ENCODE results near the gene FHIT.

FHIT gene

GRCh38 chr3:59795756-59796155, 1455.5 kb downstream of the FHIT start:
- no peak for DNase-seq (ENCODE audit: low read depth)

GRCh38 chr3:59793976-59794375, 1457.3 kb downstream of the FHIT start:
- DNase-seq (ENCODE audit: low read depth): no peak

DNA sequence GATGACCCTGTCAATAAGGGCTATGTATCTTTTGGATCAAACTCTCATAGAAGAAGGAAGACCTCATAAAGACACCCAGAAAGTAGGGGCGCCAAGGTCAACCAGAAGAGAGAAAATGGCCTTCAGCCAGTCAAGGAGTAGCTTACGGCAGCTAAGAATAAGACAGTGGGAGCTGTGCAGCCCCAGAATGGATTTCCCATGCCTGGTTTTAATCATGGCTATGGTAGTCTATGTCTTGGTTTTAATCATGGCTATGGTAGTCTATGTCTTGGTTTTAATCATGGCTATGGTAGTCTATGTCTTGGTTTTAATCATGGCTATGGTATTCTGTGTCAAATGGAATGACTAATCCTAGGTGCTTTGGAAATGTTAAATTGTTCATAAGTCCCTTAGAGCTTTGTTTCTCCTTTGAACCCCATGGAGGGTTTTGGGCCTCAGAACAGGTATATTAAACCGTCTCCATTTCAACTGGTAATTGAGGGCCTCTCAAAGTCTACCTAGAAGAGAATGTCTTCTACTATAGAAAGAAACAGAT, 1459.4 kb downstream of the FHIT start:
- DNase-seq (ENCODE audit: low read depth): no peak

DNA sequence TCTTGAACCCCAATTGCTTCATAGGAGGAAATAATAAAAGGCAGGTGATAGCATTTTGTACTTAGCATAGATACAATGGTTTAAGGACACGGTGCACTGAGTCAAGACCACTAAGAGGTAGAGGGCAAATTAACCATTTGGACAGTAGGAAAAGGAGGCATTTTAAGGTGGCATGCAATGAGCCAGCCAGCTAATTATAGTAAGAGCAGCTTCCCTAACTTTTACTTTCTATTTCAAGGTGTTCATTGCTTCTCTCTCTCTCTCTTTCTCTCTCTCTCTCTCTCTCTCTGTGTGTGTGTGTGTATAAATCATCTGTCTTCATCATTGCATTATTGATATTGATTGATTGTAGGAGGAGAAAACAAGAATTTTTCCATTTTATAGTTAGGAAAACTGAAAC, 1461.0 kb downstream of the FHIT start:
- DNase-seq (ENCODE audit: low read depth): no peak

DNA sequence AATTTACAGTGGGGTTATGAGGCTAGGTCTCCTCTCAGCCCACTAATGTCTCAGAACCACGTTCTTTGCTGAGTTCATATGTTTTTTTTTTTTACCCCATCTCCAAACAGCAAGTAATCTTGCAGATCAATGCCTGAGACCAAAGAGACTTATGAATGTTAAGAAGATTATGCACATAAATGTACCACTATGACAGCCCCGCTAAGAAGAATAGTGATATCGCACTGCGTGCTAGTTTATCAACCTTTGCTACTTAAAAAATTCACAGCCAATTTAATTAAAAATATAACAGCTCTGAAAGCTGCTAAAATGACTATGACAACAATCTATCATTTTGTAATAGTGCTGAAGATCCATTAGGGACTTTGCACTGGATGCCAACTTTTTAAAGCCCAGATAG, 1462.5 kb downstream of the FHIT start:
- no peak for DNase-seq (ENCODE audit: low read depth)

- no peak for DNase-seq (ENCODE audit: low read depth)
Observed at GRCh38 chr3:59788133-59788532, 1463.1 kb downstream of the FHIT start.

- DNase-seq (ENCODE audit: low read depth): no peak
Observed at GRCh38 chr3:59786374-59786773, 1464.9 kb downstream of the FHIT start.

- DNase-seq (ENCODE audit: low read depth): no peak
Observed at GRCh38 chr3:59784164-59784563, 1467.1 kb downstream of the FHIT start.

DNA sequence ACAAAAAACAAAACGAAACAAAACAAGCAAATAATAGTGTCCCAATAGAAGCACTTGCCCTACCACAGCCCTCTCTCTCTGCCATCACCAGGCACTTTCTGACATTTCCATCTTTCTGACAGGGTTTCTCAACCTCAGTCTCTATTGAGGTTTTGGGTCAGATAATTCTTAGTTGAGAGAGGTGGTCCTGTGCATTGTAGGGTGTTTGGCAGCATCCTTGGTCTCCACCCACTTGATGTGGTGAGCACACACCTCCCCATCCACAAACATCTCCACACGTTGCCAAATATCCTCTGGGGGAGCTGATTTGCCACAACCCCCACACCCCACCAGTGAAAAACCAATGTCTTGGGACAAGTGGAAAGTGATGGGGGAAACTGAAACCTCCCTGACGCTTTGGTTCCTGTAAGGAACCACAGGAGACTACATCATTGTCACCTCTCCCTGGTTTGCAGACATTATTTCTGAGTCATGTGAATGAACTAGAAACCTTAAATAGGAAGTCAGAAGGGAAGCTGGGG, 1467.7 kb downstream of the FHIT start:
- DNase-seq (ENCODE audit: low read depth): no peak

DNA sequence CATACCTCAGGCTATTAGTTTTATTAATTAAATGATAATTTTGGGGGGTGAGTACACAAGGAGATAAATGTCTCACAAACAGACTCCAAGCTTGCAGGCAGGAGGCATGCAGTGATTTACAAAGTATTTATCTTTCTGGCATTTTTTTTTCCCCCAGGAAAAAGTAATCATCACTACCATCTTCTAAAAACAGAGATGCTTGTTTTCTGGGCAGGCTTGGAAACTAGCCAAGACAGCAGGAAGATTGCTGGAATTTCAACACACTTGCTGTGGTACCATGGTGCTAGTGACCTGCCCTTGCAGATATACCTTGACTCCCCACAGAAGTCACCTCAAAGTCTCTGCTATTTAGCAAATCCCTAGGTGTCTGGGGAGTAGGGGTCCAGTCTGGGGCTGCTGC, 1468.6 kb downstream of the FHIT start:
- no peak for DNase-seq (ENCODE audit: low read depth)

- no peak for DNase-seq (ENCODE audit: low read depth)
Observed at GRCh38 chr3:59780209-59780608, 1471.0 kb downstream of the FHIT start.

DNA sequence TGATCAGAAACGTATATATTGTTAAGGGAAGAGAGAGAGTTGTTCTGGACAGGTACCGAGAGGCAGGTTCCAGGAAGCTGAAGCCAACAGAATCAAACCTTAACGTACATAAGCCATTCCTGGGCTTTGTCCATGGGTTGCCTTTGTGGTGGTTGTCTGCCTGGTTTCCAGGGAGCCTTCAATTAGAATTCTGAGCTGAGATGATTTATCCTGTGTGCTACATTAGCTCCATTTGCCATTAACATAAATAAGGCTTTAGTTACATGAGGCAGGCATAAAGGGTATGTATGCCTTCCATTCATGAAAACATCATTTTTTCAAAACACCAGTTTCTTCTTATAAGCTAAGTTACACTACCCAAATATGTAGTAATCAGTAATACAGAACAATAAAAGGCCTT, 1472.0 kb downstream of the FHIT start:
- no peak for DNase-seq (ENCODE audit: low read depth)

DNA sequence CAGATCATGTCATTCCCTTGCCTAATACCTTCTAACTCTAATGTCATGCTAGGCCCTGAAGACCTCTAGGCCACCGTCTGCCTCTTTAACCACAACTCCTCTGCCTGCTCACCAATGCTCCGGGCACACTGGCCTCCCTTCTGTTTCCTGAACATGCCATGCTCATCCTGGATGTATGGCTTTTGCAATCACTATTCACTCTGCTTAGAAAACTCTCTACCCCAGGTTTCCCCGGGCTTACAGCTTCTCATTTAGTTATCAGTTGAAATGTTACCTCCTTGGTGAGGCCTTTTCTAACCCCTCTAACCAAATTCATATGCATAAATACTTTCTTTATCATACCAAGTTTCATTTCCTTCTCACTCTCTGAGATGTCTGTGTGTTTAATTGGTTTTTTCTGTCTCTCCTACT, 1473.6 kb downstream of the FHIT start:
- DNase-seq (ENCODE audit: low read depth): no peak

DNA sequence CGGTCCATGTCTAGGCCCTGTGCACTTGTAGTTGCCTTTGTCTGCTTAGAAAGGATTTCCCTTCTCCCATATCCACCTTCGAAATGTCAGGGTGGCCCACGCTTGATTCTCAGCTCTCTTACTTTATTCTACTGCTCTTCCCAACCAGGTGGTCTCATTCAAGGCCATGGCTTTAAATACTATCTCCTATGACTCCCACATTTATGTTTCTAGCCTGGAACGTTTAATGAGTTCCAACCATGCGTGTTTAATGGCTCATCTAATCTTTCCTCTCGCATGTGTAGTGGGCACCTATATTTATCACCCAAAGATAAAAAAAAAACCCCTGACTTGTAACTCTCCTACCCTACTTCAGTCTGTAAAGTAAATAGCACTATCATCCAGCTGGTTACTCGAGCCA, 1474.2 kb downstream of the FHIT start:
- no peak for DNase-seq (ENCODE audit: low read depth)

DNA sequence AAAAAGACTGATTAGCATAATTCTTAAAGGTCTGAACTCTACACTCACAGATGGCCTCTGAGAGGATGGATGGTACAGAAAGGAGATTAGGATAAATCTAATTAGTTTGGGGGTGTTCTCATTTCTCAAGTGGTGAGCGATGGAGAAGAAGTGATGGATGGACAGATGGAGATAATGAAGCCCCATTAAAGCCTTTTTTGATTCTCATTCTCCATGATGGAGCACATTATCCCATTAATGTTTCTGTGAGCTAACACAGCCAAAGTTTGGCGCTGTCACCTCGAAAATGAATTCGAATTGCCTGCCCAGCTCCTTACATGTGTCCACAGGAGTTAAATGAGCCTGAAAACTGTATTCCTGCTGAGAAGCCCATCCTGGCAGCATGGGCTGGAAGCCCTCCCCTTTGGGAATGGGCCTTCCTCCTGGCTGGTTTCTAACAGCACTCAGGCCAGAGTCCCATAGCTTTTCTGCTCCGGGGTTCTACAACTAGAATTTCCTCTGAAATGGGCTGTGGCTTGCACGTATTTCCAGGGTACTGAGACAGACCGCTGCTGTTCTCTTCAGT, 1475.4 kb downstream of the FHIT start:
- DNase-seq (ENCODE audit: low read depth): no peak

DNA sequence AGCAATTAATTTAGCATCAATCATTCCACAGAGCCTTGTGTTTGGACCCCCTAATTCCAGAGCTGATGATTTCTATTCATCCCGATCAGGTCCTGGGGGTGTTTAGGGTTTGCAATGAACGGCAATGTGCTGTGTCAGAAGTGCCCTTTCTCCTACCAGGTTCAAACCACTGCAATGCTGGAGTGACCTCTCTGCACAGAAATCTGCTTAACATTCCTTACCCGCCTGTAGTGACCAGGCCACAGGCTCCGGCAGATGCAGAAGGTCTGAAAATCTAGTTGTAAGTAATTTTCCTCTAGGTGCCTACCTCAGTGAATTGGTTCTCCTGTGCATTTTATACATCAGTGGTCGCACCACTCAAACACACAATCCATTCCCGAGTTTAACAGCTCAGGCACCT, 1476.1 kb downstream of the FHIT start:
- DNase-seq (ENCODE audit: low read depth): no peak

- DNase-seq (ENCODE audit: low read depth): peak; percentile 70
Observed at GRCh38 chr3:59774634-59775033, 1476.6 kb downstream of the FHIT start.

GRCh38 chr3:59774000-59774399, 1477.3 kb downstream of the FHIT start:
- no peak for DNase-seq (ENCODE audit: low read depth)

GRCh38 chr3:59772416-59773408, 1478.5 kb downstream of the FHIT start:
- no peak for DNase-seq (ENCODE audit: low read depth)

DNA sequence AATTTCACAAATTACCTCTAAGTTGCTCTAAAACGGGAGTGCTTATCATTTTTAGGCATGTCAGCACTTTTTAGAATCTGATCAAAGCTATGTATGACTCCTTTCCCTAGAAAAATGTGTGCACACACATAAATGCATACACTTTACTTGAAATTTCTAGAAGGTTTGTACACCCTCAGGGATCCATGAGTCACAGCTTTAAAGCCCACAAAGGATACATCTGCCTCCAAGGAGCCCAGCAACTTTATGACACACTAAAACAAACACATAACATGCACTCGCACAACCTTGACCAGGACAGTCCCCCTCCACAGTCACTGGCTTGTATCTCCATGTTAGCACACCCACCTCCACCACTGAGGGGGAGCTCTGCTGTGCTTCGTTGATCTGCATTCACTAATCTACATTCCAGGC, 1479.5 kb downstream of the FHIT start:
- DNase-seq (ENCODE audit: low read depth): peak; percentile 76

- DNase-seq (ENCODE audit: low read depth): no peak
Observed at GRCh38 chr3:59769127-59769750, 1482.0 kb downstream of the FHIT start.

DNA sequence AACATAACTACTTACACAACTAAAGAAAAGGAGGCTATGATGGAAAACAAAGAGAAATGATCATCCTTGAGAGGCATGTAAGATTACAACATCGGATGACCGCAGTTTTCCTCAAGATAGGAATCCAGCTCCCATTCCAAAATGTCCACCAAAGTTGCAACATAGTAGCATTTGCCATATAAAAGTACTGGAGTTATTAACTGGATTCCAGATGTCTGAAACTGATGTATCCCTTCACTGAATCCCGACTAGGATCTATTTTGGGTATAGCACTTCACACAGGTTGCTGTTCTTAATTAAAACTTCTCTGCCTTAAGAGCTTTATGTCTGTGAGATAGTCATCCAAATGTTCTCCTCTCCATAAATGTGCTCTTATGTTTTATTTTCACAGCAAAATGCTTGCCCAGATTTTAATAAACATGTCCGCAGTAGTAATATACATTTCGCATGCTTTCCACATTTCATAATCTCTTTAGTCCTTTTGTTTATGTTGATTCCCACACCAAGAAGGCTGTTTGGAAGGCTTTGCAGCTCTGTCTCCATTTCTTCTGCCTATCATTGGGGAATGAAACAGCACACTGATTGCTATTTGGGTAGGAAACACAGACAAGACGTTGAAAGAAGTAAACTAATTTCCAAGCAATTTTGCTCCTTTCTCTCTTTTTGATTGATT, 1484.9 kb downstream of the FHIT start:
- no peak for DNase-seq (ENCODE audit: low read depth)

All from HS-27A (cell line).